ENCODE results near the gene TNFAIP6.

TNFAIP6 gene

DNA sequence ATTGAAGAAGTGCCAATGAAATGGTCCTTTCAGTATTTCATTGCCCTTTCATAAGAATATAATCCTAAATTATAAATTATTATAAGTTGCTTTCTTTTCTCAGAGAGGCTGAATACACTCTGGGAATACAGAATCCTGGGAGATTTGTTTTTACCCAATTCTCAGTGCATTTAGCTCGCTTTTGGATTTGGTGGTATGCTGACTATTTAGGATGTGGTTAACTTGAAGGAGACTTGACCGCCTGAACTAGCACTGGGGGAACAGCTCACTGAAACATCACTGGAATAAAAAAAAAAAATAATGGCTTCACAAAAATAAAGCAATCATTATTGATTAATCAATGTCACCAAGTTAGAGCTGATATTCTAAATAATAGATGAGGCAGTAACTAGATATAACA, 10.2 kb downstream of the TNFAIP6 start:
- Histone ChIP-seq H3K4me3 (ENCODE audit: low read length) (no peak overlapping the region), H3K9ac (ENCODE audit: low read length) (no peak overlapping the region), H3K4me1 (ENCODE audit: control insufficient read depth, insufficient read depth, low read length) (no peaks in the 10 kb centered on the region), H3K27me3 (ENCODE audit: control insufficient read depth, insufficient read depth, low read length) (no peaks in the 10 kb centered on the region), H3K36me3 (ENCODE audit: control insufficient read depth, insufficient read depth, low read length) (no peaks in the 10 kb centered on the region), H3K9me3 (ENCODE audit: control insufficient read depth, low read length) (no peaks in the 10 kb centered on the region)

DNA sequence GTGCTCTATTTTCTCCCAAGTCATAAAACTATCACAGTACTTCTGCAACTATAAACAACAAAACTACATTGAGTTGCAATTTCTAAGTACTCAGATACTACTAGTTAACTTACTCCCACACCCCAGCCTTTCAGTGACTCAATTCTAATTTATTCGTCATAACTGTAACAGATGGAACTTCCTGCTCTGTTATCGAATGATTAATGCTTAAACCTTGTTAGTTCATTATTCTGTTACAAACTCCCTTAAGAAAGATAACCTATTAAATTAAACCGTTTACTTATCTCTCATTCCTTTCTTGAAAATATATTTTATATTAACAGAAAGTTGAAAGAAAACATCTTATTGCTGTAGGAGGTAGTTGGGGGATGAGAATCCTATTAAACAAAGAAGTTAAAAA, 17.0 kb downstream of the TNFAIP6 start:
- H3K9me3 ChIP-seq (ENCODE audit: control insufficient read depth, low read length), result no peaks in the 10 kb centered on the region
- no peak overlapping the region for H3K4me3 ChIP-seq (ENCODE audit: low read length)
- H3K4me1 ChIP-seq (ENCODE audit: control insufficient read depth, insufficient read depth, low read length), result no peaks in the 10 kb centered on the region
- H3K9ac ChIP-seq (ENCODE audit: low read length), result no peak overlapping the region
- no peaks in the 10 kb centered on the region for H3K36me3 ChIP-seq (ENCODE audit: control insufficient read depth, insufficient read depth, low read length)
- no peaks in the 10 kb centered on the region for H3K27me3 ChIP-seq (ENCODE audit: control insufficient read depth, insufficient read depth, low read length)

DNA sequence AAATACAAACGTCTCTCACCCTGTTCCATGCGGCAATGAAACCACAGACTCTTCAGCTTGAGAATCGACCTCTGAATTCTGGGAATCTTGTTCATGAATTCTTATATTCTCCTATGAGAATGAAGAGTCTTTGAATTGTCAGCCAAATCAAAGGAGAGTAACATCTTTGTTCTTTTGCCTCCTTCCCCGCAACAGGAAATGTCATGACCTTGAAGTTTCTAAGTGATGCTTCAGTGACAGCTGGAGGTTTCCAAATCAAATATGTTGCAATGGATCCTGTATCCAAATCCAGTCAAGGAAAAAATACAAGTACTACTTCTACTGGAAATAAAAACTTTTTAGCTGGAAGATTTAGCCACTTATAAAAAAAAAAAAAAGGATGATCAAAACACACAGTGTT, 21.8 kb downstream of the TNFAIP6 start:
- no peaks in the 10 kb centered on the region for H3K27me3 ChIP-seq (ENCODE audit: control insufficient read depth, insufficient read depth, low read length)
- H3K9me3 ChIP-seq (ENCODE audit: control insufficient read depth, low read length), result no peaks in the 10 kb centered on the region
- no peak overlapping the region for H3K9ac ChIP-seq (ENCODE audit: low read length)
- H3K4me1 ChIP-seq (ENCODE audit: control insufficient read depth, insufficient read depth, low read length), result no peaks in the 10 kb centered on the region
- H3K36me3 ChIP-seq (ENCODE audit: control insufficient read depth, insufficient read depth, low read length), result no peaks in the 10 kb centered on the region
- H3K4me3 ChIP-seq (ENCODE audit: low read length), result no peak overlapping the region

DNA sequence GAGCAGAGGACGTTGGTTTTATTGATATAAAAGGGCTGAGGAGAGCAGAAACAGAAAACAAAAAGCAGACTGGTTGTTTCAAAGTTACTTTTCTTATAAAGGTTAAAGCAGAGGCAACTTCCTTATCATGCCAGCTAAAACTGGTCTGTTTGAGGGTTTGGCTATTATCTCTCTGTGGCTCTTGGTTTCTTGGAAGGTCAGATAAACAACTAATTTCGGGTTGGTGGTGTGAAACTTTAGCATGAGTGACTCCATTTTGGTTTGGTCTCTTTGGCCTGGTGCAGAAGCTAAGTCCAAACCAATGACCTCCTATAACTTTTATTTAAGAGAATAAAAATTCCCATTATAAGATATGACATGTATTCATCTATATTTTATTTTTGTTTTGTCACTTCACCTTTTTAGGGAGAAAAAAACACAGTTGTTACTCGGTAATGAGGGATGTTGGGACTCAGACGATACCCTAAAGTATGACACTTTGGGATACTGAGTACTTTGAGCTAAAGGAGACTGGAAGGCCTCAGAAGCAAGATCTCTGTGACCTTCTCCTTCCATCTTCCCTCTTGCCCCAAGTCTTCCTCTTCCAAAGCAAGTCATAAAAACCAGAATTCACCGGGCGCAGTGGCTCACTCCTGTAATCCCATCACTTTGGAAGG, 23.3 kb downstream of the TNFAIP6 start:
- Histone ChIP-seq H3K9me3 (ENCODE audit: control insufficient read depth, low read length) (no peaks in the 10 kb centered on the region), H3K4me3 (ENCODE audit: low read length) (no peak overlapping the region), H3K4me1 (ENCODE audit: control insufficient read depth, insufficient read depth, low read length) (no peaks in the 10 kb centered on the region), H3K27me3 (ENCODE audit: control insufficient read depth, insufficient read depth, low read length) (no peaks in the 10 kb centered on the region), H3K9ac (ENCODE audit: low read length) (no peak overlapping the region), H3K36me3 (ENCODE audit: control insufficient read depth, insufficient read depth, low read length) (no peaks in the 10 kb centered on the region)

DNA sequence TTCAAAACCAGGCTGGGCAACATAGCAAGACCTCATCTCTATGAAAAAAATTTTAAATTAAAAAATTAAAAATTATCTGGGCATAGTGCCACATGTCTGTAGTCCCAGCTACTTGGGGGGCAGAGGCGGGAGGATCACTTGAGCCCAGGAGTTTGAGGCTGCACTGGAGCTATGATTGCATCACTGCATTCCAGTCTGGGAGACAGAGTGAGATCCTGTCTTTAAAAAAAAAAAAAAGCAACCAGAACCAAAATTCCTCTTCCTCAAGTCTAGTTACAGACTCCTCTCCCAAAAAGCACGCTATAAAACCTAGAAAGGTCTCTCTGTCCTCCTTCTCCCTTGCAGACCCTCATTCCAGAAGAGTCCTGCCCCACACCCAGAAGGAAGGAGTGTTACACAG, 23.9 kb downstream of the TNFAIP6 start:
- Histone ChIP-seq H3K9me3 (ENCODE audit: control insufficient read depth, low read length) (no peaks in the 10 kb centered on the region), H3K4me3 (ENCODE audit: low read length) (no peak overlapping the region), H3K27me3 (ENCODE audit: control insufficient read depth, insufficient read depth, low read length) (no peaks in the 10 kb centered on the region), H3K9ac (ENCODE audit: low read length) (no peak overlapping the region), H3K36me3 (ENCODE audit: control insufficient read depth, insufficient read depth, low read length) (no peaks in the 10 kb centered on the region), H3K4me1 (ENCODE audit: control insufficient read depth, insufficient read depth, low read length) (no peaks in the 10 kb centered on the region)

DNA sequence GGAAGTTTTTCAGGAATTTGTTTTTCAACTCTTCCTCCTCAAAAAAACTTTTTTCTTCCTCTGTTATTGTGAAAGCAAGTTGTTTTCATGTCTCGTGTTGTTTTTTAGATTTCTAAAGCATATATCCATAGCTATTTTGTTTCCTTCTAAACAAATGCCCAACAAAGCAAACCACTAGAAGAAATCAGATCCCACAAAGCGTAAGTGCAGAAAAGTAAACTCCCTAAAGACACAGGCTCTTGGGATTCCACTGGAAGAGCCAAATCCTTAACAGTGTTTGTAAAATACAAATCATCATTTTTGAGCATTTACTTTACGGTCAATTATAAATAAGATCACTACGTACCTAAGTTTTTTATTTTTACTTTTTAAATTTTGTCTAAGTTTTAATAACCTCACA, 30.6 kb downstream of the TNFAIP6 start:
- H3K36me3 ChIP-seq (ENCODE audit: control insufficient read depth, insufficient read depth, low read length), result no peaks in the 10 kb centered on the region
- H3K4me1 ChIP-seq (ENCODE audit: control insufficient read depth, insufficient read depth, low read length), result no peaks in the 10 kb centered on the region
- H3K4me3 ChIP-seq (ENCODE audit: low read length), result no peak overlapping the region
- no peaks in the 10 kb centered on the region for H3K9me3 ChIP-seq (ENCODE audit: control insufficient read depth, low read length)
- no peaks in the 10 kb centered on the region for H3K27me3 ChIP-seq (ENCODE audit: control insufficient read depth, insufficient read depth, low read length)
- no peak overlapping the region for H3K9ac ChIP-seq (ENCODE audit: low read length)

DNA sequence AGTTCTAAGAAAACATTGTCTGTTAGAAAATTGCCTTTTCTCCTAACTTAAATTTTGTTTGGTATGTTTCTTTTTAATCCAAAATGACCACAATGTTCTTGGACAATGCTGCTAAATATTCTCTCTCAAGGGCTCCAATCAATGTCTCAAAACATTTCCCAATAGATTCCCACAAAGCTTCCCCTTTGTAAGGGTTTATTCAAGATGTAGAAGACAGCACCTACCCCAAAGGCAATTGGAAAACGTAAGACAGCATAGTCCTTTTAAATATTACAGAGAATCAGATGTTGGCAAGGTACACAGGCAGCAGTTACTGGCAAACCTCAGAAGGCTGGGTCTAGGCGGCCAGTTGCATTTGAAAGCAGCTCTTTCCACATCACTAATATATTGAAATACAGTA, 34.0 kb downstream of the TNFAIP6 start:
- Histone ChIP-seq H3K27me3 (ENCODE audit: control insufficient read depth, insufficient read depth, low read length) (no peaks in the 10 kb centered on the region), H3K9me3 (ENCODE audit: control insufficient read depth, low read length) (no peaks in the 10 kb centered on the region), H3K36me3 (ENCODE audit: control insufficient read depth, insufficient read depth, low read length) (no peaks in the 10 kb centered on the region), H3K4me1 (ENCODE audit: control insufficient read depth, insufficient read depth, low read length) (no peaks in the 10 kb centered on the region), H3K4me3 (ENCODE audit: low read length) (no peak overlapping the region), H3K9ac (ENCODE audit: low read length) (no peak overlapping the region)

DNA sequence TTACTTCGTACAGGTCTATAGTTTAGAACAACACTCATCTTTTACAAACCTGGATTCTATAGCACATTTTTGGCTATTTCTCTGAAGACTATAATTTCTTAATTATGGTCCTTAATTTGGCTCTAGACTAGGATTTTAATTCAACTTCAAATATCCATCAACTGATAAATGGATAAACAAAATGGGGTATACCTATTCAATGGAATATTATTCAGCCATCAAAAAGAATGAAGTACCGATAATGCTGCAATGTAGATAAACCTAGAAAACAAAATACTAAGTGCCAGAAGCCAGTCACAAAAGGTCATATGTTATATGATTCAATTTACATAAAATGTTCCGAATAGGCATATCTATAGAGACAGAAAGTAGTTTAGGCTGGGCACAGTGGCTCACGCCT, 37.1 kb downstream of the TNFAIP6 start:
- no peaks in the 10 kb centered on the region for H3K36me3 ChIP-seq (ENCODE audit: control insufficient read depth, insufficient read depth, low read length)
- H3K9ac ChIP-seq (ENCODE audit: low read length), result no peak overlapping the region
- H3K4me1 ChIP-seq (ENCODE audit: control insufficient read depth, insufficient read depth, low read length), result no peaks in the 10 kb centered on the region
- no peaks in the 10 kb centered on the region for H3K27me3 ChIP-seq (ENCODE audit: control insufficient read depth, insufficient read depth, low read length)
- H3K9me3 ChIP-seq (ENCODE audit: control insufficient read depth, low read length), result no peaks in the 10 kb centered on the region
- no peak overlapping the region for H3K4me3 ChIP-seq (ENCODE audit: low read length)

DNA sequence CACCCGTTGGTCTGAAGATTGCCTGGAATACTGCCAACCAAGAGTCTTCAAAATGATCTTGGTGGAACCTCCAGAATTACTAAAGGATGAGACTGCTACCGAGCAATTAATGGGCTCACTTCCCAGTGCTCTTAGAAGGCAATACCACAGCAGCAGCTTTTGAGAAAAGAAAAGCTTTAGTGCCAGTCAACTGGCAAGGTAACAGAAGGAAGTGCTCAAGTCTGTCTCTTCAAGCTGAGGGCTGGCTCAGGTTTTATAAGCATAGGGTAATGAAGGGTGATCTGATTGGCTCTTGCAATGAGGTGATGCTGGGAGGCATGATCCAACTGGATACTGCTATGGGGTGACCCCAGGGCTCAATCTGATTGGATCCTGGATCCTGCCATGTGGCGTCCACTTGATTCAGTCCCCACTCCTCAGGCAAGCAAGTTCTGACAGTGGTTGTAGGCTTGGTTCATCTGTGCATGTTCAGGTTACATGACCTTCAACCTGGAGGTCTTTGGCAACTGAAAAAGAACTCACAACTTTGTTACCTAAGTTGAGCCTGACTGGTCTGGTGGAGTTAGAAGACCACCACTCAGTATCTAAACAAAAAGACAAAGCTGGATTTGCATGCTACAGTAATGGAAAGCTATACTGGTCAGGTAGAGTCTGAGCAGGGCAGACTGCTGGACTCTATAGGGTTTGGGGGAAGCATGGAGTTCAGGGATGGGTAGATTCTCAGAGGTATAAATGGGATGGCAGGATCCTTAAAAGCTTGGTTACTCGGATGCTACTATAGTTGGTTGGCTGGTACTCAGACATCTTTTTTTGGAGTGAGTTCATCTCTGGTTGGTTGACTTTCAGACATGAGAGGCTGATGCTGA, 38.4 kb downstream of the TNFAIP6 start:
- Histone ChIP-seq H3K9ac (ENCODE audit: low read length) (no peak overlapping the region), H3K4me1 (ENCODE audit: control insufficient read depth, insufficient read depth, low read length) (no peaks in the 10 kb centered on the region), H3K36me3 (ENCODE audit: control insufficient read depth, insufficient read depth, low read length) (no peaks in the 10 kb centered on the region), H3K9me3 (ENCODE audit: control insufficient read depth, low read length) (no peaks in the 10 kb centered on the region), H3K4me3 (ENCODE audit: low read length) (no peak overlapping the region), H3K27me3 (ENCODE audit: control insufficient read depth, insufficient read depth, low read length) (no peaks in the 10 kb centered on the region)

DNA sequence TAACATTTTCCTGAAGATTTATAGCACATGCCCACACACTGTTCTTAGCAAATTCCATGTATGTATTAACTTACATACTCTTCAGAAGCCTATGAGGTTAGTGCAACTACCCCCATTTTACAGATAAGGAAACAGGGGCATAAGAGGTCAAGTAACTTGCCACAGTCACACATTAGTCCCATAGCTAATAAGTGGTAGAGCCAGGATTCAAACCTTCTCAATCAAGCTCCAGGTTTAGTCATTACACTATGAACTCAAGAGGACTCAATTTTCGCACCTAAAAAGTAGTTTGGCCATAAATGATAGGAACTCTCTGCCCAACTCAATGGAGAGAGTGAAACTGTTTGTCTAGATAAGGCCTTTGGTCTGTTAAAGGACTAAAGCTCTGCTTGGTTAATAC, 42.6 kb downstream of the TNFAIP6 start:
- Histone ChIP-seq H3K9ac (ENCODE audit: low read length) (no peak overlapping the region), H3K4me3 (ENCODE audit: low read length) (no peak overlapping the region), H3K27me3 (ENCODE audit: control insufficient read depth, insufficient read depth, low read length) (no peaks in the 10 kb centered on the region), H3K4me1 (ENCODE audit: control insufficient read depth, insufficient read depth, low read length) (no peaks in the 10 kb centered on the region), H3K9me3 (ENCODE audit: control insufficient read depth, low read length) (no peaks in the 10 kb centered on the region), H3K36me3 (ENCODE audit: control insufficient read depth, insufficient read depth, low read length) (no peaks in the 10 kb centered on the region)

DNA sequence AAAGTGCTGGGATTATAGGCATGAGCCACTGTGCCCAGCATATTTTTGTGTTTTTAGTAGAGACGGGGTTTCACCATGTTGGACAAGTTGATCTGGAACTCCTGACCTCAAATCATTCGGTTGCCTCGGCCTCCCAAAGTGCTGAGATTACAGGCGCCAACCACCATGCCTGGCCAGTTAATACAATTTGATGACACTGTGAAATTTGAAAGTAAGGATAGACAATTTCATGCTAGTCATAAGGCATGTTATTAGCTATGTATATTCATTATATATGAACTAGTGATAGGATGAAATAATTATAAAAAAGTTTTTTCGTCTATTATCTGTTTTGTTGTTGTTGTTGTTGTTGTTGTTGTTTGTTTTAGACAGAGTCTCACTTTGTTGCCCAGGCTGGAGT, 43.8 kb downstream of the TNFAIP6 start:
- no peaks in the 10 kb centered on the region for H3K27me3 ChIP-seq (ENCODE audit: control insufficient read depth, insufficient read depth, low read length)
- no peaks in the 10 kb centered on the region for H3K4me1 ChIP-seq (ENCODE audit: control insufficient read depth, insufficient read depth, low read length)
- H3K9ac ChIP-seq (ENCODE audit: low read length), result no peak overlapping the region
- no peaks in the 10 kb centered on the region for H3K36me3 ChIP-seq (ENCODE audit: control insufficient read depth, insufficient read depth, low read length)
- H3K9me3 ChIP-seq (ENCODE audit: control insufficient read depth, low read length), result no peaks in the 10 kb centered on the region
- no peak overlapping the region for H3K4me3 ChIP-seq (ENCODE audit: low read length)

DNA sequence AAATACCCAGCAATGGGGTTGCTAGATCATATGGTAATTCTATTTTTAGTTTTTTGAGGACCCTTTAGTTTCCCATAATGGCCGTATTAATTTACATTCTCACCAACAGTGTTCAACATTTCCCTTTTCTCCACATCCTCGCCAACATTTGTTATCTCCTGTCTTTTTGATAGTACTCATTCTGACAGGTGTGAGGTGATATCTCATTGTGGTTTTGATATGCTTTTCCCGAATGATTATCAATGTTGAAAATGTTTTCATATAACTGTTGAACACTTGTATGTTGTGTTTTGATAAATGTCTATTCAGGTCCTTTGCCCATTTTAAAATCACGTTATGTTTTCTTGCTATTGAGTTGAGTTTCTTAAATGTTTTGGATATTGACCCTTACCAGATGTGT, 46.5 kb downstream of the TNFAIP6 start:
- no peak overlapping the region for H3K4me3 ChIP-seq (ENCODE audit: low read length)
- H3K36me3 ChIP-seq (ENCODE audit: control insufficient read depth, insufficient read depth, low read length), result no peaks in the 10 kb centered on the region
- H3K9ac ChIP-seq (ENCODE audit: low read length), result no peak overlapping the region
- H3K27me3 ChIP-seq (ENCODE audit: control insufficient read depth, insufficient read depth, low read length), result no peaks in the 10 kb centered on the region
- no peaks in the 10 kb centered on the region for H3K9me3 ChIP-seq (ENCODE audit: control insufficient read depth, low read length)
- H3K4me1 ChIP-seq (ENCODE audit: control insufficient read depth, insufficient read depth, low read length), result no peaks in the 10 kb centered on the region

Measured in mucosa of stomach (tissue), 1 donor.